Measurements from ENCODE around the gene RNPEP. TPM values are rescaled to one million over a fixed set of nuclear protein-coding genes. Genes with fewer than 3 reads are reported as not detected.

Gene RNPEP
- polyA plus RNA-seq, 1 of the 3 experiments (the other 2 are of a cell fraction), result 46.7 TPM

GRCh38 chr1:201955009-201955728 lies 27.3 kb upstream of the RNPEP start, which contains the start of gene TIMM17A (continued):
- no peak for TF ChIP-seq REST (IDR thresholded peaks at IDR 0.05; ENCODE audit: low read depth, low read length)
- TF ChIP-seq RCOR1 (IDR thresholded peaks at IDR 0.05; ENCODE audit: low read length), result no peak
- no peak for TF ChIP-seq CTCF (IDR thresholded peaks at IDR 0.05)
- TF ChIP-seq TAF1 (IDR thresholded peaks at IDR 0.05; ENCODE audit: borderline replicate concordance, low read depth, low read length), result peak; percentile 84
- TF ChIP-seq TCF12 (IDR thresholded peaks at IDR 0.05), result no peak
- no peak for TF ChIP-seq FOXJ3 (CRISPR knock-in tag; IDR thresholded peaks at IDR 0.05)
- no peak for TF ChIP-seq USF1 (IDR thresholded peaks at IDR 0.05; ENCODE audit: borderline replicate concordance, low read depth)
- no peak for TF ChIP-seq RXRA (IDR thresholded peaks at IDR 0.05; ENCODE audit: borderline replicate concordance, low read depth)
- TF ChIP-seq POLR2AphosphoS5 (IDR thresholded peaks at IDR 0.05; ENCODE audit: low read depth, low read length), result peak; percentile 96
- peak; percentile 90 for TF ChIP-seq ZBTB33 (IDR thresholded peaks at IDR 0.05; ENCODE audit: borderline replicate concordance, low read depth)
- TF ChIP-seq IRF3 (IDR thresholded peaks at IDR 0.05; ENCODE audit: low read depth, low read length), result no peak; the same call in none of the 2 replicates
- no peak for TF ChIP-seq TEAD4 (IDR thresholded peaks at IDR 0.05; ENCODE audit: borderline replicate concordance, insufficient read depth)
- TF ChIP-seq YY1 (IDR thresholded peaks at IDR 0.05; ENCODE audit: low read depth), result peak; percentile 93
- peak; percentile 71 for TF ChIP-seq RFX5 (IDR thresholded peaks at IDR 0.05; ENCODE audit: low read length)
- TF ChIP-seq MAX (IDR thresholded peaks at IDR 0.05; ENCODE audit: low read depth), result peak; percentile 85; the same call in 1 of the 2 replicates

Measured in SK-N-SH (cell line).